Daoy (cell line): Measurements from ENCODE around the gene CASKIN1. TPM values are rescaled to one million over a fixed set of nuclear protein-coding genes. Genes with fewer than 3 reads are reported as not detected.

Experiments used
- DNase-seq: peaks from one replicate; pipeline ENCODE4 v3.0.0-alpha.2; 2015; ENCODE audit warnings: low read depth
- total RNA-seq: library from RNA; depleted of rRNA; stranded (reverse); fragments of >200 nt; shearing (Covaris generic); gene quantifications from 2 replicates; pipeline ENCODE4 v1.2.3, GENCODE V29; 2014

CASKIN1 gene
- total RNA-seq, 1 experiment from 2014 or later: not detected

GRCh38 chr16:2177561-2177960, 18.8 kb downstream of the CASKIN1 start:
- no peak for DNase-seq

DNA sequence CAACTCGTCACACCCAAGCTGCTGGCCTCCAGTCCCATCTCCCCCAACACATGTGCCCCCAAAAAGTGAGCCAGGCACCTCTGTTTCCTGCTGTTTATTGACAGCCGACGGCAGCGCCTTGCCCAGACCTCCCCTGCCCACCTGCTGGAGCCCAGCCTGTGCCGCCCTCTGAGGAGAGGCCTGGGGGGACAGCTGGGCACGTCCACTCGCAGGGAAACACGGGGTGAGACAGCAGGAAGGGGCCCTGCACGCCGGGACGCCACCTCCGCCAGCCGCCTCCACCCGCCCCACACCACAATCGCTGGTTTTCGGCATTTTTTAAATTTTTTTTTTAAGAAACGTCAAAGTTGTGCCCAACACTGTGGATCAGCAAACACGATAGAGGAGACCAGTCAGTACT, 19.3 kb downstream of the CASKIN1 start:
- no peak for DNase-seq

- no peak for DNase-seq
Observed at GRCh38 chr16:2176047-2176446, 20.4 kb downstream of the CASKIN1 start.

GRCh38 chr16:2175454-2175853, 21.0 kb downstream of the CASKIN1 start:
- DNase-seq: no peak

GRCh38 chr16:2174396-2175131, 21.8 kb downstream of the CASKIN1 start:
- no peak for DNase-seq

DNA sequence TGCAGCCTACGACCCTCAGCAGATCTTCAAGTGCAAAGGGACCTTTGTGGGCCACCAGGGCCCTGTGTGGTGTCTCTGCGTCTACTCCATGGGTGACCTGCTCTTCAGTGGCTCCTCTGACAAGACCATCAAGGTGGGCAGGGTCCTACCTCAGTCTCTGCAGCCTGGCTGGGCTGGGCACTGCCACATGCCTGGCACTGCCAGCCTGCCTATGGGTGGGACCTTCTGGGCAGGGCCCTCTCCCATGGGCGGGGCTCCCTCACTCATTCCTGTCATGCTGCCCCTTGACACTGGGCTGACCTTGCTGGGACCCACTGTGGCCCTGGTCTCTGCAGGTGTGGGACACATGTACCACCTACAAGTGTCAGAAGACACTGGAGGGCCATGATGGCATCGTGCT, 22.5 kb downstream of the CASKIN1 start:
- DNase-seq: no peak

DNA sequence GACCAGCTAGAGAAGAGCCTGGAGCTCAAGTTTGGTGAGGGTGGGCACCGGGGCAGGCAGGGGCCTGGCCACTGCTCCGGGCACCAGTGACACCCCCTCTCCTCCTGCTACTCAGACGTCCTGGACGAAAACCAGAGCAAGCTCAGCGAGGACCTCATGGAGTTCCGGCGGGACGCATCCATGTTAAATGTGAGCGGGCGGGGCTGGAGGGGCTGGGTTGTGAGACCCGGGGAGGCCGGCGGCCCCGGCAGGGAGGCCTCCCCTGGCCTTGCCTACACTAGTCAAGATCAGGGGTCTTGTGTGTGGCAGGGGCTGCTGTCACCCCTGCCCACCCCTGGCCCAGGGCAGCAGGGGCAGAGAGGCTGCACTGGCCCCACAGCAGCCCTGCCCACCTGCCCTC, 23.0 kb downstream of the CASKIN1 start:
- no peak for DNase-seq

- DNase-seq: no peak
Observed at GRCh38 chr16:2172688-2173335, 23.6 kb downstream of the CASKIN1 start.

DNA sequence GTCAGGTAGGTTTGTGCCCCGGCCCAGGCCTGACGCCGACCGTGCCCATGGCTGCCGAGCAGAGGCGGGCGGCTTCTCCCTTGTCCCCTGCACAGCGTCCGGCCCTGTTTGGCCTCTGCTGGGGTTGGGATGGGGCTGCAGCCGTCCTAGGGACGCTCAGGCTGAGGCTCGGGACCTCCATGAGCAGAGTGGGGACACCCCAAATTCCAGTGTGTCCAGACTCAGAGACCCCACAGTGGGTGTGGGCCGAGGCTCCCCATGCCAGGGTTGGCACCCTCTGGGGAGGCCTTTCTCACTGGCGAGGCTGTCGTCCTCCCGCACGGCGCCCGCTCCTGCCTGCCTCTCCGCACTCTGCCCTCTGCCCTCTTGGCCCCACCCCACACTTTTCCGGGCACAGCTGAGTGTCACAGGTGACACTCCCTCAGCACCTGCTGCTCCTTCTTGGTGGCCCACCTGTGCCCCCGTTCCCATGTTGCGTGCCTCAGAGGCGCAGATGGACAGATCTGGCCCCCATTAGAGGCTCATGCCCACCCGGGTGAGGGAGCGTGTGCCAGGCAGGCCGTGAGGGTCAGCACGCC, 24.7 kb downstream of the CASKIN1 start:
- no peak for DNase-seq

DNA sequence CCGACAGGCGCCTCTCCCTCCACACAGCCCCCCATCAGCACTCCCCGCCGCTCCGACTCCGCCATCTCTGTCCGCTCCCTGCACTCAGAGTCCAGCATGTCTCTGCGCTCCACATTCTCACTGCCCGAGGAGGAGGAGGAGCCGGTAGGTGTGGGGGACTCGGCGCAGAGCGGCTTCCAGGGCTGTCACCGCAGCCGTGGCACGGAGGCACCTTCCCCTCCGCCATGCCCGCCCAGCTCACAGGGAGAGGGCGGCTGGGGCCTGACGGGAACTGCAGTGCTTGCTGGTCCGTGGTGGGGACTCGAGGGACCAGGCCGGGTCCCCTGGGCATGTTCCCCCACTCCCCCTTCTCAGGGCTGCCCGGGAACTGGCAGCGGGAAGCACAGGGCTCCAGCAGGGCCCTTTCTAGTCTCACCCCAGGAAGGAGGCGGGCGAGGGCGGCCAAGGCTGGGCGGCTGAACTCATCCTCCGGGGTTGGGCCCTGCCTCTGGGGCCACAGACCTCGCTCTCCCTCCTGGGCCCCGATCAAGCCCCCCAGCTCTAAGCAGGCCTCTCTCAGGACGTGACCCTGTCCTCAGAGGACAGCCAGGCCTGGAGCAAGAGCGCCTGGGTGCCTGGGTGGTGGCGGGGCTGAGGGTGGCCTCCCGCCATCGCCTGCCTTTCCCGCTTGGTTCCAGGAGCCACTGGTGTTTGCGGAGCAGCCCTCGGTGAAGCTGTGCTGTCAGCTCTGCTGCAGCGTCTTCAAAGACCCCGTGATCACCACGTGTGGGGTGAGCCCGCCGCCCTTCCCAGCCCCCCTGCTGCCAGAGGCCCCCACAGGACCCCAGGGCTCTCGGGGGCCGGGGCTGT, 25.6 kb downstream of the CASKIN1 start:
- no peak for DNase-seq

DNA sequence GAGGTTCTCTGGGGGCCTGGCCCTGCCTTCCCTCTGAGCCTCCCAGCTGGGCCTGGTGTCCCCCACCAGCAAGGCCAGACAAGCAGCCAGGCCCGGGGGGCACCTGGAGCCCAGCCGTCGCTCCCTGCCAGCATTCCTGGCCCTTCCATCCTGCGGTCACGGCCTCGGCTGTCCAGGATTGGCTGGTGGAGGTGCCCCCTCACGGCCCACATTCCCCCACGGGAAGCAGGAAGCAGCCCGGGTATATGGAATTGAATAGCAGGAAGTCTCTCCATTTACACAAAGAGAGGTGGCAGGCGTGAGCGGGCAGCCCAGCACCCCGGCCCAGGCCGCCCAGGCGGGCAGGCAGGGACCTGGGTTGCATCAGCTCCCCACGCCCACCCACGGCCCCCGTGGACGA, 26.3 kb downstream of the CASKIN1 start:
- no peak for DNase-seq

DNA sequence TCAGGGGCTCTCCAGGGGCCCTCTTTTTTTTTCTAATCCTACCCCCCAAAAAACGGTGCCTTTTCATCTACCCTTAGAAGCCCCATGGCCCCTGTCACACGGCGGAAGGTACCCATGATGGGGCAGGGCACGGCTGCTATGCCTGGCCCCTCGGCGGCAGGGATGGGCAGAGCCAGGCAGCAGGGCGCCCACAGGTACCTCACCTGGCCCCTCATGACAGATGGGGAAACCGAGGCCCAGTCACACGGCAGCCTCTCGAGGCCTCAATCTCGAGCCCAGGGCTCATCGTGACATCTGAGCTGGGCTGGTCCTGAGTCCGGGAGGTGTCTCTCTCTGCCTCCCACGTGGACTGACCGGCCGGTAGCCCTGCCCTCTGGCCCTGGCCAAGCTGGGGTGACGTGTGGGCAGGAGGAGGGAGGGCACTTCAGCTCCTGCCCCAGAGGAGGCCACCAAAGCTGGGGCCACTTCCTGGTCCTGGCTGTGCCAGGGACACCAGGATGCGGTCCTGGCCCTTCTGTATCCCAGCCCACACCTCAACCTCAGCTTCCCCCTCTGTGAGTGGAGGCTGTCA, 29.3 kb downstream of the CASKIN1 start:
- DNase-seq: no peak

- no peak for DNase-seq
Observed at GRCh38 chr16:2166263-2167067, 29.9 kb downstream of the CASKIN1 start.

GRCh38 chr16:2165861-2166260, 30.5 kb downstream of the CASKIN1 start:
- no peak for DNase-seq

DNA sequence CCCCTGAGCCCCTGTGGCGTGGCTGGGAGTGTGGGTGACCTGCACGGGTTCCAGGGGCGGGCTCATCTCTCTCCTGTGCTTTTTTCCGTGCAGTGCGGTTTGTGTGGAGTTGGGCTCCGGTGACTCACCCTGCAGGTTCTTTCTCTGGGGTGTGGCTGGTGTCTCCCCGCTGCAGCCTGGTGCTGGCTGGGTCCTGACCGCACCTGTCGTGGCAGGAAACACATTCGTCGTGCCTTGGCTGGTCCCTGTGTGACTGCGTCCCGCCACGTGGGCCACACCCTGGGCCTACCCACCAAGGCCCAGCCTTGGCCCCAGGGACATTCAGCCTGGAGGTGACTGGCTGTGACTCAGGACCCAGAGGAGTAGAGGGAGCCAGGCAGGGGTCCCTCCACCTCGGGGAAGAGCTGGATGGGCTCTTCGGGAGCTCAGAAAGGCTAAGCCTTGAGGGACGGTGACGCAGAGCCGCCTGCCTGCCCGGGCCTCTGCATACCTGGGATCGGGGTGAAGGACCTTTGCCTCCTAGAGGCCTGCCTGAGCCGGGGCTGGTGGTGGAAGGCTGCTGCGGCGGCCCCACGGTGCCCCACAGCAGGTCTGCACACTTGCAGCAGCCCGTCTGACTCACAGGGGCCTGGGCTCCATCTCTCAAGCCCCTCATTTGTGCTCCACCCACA, 33.1 kb downstream of the CASKIN1 start:
- DNase-seq: peak; percentile 38

GRCh38 chr16:2162676-2163118, 33.7 kb downstream of the CASKIN1 start:
- no peak for DNase-seq

- DNase-seq: no peak
Observed at GRCh38 chr16:2161911-2162310, 34.5 kb downstream of the CASKIN1 start.

DNA sequence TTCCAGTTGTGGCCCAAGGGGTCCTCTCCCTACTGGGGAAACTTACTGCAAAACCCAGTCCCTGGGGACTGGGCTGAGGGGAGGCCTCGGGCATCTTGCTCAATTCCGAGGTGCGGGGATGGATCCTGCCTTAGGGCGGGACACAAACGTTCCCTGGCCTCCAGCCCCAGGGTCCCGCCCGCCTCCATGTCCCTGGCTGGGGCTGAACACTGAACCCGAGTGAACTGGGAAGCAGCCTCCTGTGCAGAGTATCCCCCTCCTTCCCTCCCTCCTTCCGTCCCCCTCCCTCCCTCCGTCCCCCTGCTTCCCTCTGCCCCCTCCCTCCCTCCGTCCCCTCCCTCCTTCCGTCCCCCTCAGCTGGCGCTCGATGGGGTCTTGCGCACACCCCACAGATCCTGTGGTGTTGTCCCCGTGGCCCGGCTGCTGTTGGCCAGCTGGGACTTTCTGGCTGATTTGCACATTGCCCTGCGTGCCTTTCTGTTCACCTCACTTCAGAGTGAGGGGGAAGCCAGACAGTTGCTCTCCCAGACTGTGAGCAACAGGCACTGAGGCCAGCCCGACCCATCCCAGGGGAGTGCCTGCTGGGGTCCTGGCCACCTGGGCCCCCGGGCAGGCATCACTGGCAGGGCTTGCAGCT, 35.4 kb downstream of the CASKIN1 start:
- DNase-seq: peak; percentile 58

DNA sequence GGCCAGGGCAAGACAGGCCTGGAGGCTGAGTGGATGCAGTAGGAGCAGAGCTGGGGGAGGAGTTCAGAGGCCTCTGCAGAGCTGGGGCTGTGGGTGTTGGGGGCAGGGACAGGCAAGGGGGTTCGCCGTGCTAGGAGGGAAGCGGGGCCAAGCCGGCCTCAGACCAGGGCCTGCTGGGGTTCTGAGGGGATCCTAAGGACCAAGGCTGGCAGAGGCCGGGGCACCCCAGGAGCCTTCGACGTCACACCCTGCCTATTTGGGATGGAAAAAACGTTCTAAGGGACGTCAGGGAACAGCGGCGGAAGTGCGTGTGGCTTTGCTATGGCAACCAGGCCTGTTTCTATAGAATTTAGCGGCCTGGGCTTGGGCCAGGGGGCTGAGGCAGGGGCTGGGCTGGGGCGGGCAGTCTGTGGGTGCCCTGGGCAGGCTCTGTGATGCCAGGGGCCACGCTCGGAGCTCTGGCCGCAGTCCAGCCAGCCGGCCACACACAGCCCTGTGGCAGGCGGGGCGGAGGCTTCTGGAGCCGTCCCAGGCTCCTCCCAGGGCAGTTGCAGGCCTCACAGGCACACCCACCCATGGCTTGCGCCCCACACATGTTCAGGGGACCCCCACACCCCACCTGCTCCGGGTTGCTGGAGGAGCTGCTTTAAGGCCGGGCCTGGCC, 37.1 kb downstream of the CASKIN1 start:
- DNase-seq: peak; percentile 45
